ENCODE results near the gene COL4A2. TPM values are rescaled to one million over a fixed set of nuclear protein-coding genes. Genes with fewer than 3 reads are reported as not detected.

Gene COL4A2
- polyA plus RNA-seq, 2 of the 4 experiments (the other 2 are of a cell fraction), result 46.9 to 119 TPM

- ATAC-seq (no peak), FAIRE-seq (no peak), DNase-seq (ENCODE audit: low read depth in 1 of 2, low spot score in 1 of 2) (no peak)
- ChIA-PET POLR2A (no interaction called here), CTCF (interaction anchor here (1.7 kb wide), 1 partner anchor 19 kb away, joined by 6 read pairs; no protein-coding TSS in a partner anchor)
- H3K9me3 ChIP-seq, result no peaks in the 10 kb centered on the region
- peaks cover 12% of the 10 kb centered on the region for H3K4me1 ChIP-seq
- no peak overlapping the region for H3K4me2 ChIP-seq
- TF ChIP-seq MAFK (IDR thresholded peaks at IDR 0.05; ENCODE audit: partially characterized antibody) (peak; percentile 72), KDM1A (IDR thresholded peaks at IDR 0.05; ENCODE audit: low read depth) (no peak)
- H3K27ac ChIP-seq, result no peak overlapping the region
- WGBS (ENCODE audit: missing lambda C conversion rate), result 93% methylated on average over 8 of the region's 8 CpGs
- no peak overlapping the region for H3K4me3 ChIP-seq
Measured at GRCh38 chr13:110266431-110266809, 40.7 kb upstream of the COL4A2 start.

DNA sequence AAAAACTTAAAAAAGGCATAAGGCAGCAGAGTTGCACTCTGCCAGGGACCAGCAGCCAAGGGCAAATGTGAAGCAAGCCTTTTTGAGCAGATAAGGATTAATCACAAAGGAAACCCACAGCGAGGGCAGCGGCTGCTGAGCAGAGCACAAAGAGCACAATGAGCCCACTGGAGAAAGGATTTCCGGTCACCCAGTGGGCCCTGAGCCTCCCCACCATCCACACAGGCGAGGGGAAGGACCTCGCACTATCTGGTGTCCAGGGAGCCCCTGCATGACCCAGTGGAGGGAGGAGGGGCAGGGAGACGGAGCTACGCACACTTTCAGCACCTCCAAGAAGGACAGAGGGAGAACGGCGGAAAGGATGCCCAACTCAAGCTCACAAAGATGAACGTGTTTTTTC, 40.1 kb upstream of the COL4A2 start:
- H3K4me1 ChIP-seq, result peaks cover 7% of the 10 kb centered on the region; the same call in 2 of the 3 replicates
- H3K4me3 ChIP-seq, result no peak overlapping the region
- H3K27ac ChIP-seq, result no peak overlapping the region
- DNase-seq (ENCODE audit: low read depth in 1 of 2, low spot score in 1 of 2), result no peak
- no peak for ATAC-seq
- 89% methylated on average over 10 of the region's 10 CpGs for WGBS (ENCODE audit: missing lambda C conversion rate)
- no peaks in the 10 kb centered on the region for H3K9me3 ChIP-seq
- POLR2A ChIA-PET, result no interaction called here
- H3K4me2 ChIP-seq, result no peak overlapping the region
- TF ChIP-seq PBX3 (IDR thresholded peaks at IDR 0.05) (no peak), REST (IDR thresholded peaks at IDR 0.05) (no peak; the same call in 1 of the 2 replicates), CBX8 (IDR thresholded peaks at IDR 0.05) (no peak), ZFP36 (IDR thresholded peaks at IDR 0.05; ENCODE audit: borderline replicate concordance, partially characterized antibody) (no peak)
- CTCF ChIA-PET, result interaction anchor here (0.8 to 1.3 kb wide), 4 partner anchors 11 to 189 kb away, joined by 3 read pairs; partner anchors contain the start of gene COL4A1
- FAIRE-seq, result no peak

DNA sequence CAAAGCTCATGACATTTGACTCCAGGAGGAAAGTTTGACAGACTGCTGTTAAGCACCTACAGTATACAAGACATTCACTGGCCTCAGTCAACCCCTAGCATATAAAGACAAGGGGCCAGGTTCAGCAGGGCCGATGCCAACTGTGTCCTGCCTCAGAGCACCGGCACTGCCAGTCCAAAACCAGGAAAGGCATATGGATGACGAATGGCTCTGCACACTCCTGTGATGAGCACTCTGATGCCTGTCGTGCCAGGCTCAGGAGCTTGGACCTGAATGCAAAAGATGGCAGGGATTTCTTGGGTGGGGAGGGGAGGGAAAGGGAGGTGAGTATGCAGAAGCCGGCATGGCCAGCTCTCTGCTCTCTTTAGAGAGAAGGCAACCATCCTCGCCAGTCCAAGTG, 39.0 kb upstream of the COL4A2 start:
- CTCF ChIA-PET, result interaction anchor here (0.8 to 1.3 kb wide), 5 partner anchors 10 to 188 kb away, joined by 3 read pairs; partner anchors contain the start of gene COL4A1
- no peak for DNase-seq (ENCODE audit: low read depth in 1 of 2, low spot score in 1 of 2)
- H3K4me1 ChIP-seq, result peaks cover 7% of the 10 kb centered on the region; the same call in 1 of the 3 replicates
- H3K4me2 ChIP-seq, result no peak overlapping the region
- H3K27ac ChIP-seq, result no peak overlapping the region
- TF ChIP-seq HDAC2 (IDR thresholded peaks at IDR 0.05) (no peak), JUNB (IDR thresholded peaks at IDR 0.05) (no peak), EHF (CRISPR knock-in tag; IDR thresholded peaks at IDR 0.05) (no peak), MYC (IDR thresholded peaks at IDR 0.05; ENCODE audit: borderline replicate concordance, low read length) (no peak), RARB (CRISPR knock-in tag; IDR thresholded peaks at IDR 0.05) (no peak), REST (IDR thresholded peaks at IDR 0.05) (no peak), ATOH8 (CRISPR knock-in tag; IDR thresholded peaks at IDR 0.05; ENCODE audit: low read depth) (no peak), GATA3 (IDR thresholded peaks at IDR 0.05; ENCODE audit: borderline replicate concordance) (no peak), CHD4 (IDR thresholded peaks at IDR 0.05; ENCODE audit: borderline replicate concordance) (no peak)
- TF ChIP-seq, protein P1, sequence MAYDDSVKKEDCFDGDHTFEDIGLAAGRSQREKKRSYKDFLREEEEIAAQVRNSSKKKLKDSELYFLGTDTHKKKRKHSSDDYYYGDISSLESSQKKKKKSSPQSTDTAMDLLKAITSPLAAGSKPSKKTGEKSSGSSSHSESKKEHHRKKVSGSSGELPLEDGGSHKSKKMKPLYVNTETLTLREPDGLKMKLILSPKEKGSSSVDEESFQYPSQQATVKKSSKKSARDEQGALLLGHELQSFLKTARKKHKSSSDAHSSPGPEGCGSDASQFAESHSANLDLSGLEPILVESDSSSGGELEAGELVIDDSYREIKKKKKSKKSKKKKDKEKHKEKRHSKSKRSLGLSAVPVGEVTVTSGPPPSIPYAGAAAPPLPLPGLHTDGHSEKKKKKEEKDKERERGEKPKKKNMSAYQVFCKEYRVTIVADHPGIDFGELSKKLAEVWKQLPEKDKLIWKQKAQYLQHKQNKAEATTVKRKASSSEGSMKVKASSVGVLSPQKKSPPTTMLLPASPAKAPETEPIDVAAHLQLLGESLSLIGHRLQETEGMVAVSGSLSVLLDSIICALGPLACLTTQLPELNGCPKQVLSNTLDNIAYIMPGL (CRISPR knock-in tag; IDR thresholded peaks at IDR 0.05; ENCODE audit: borderline replicate concordance), result no peak
- 91% methylated on average over 6 of the region's 6 CpGs for WGBS (ENCODE audit: missing lambda C conversion rate)
- no peak for FAIRE-seq
- no peaks in the 10 kb centered on the region for H3K9me3 ChIP-seq
- H3K4me3 ChIP-seq, result no peak overlapping the region
- POLR2A ChIA-PET, result no interaction called here
- no peak for ATAC-seq
